HepG2 (cell line): ENCODE results near the gene KLF9. TPM values are rescaled to one million over a fixed set of nuclear protein-coding genes. Genes with fewer than 3 reads are reported as not detected.
A peak's percentile ranks its signal among the peaks of the same experiment; 100 is the strongest.

Experiments used
- CHD4 ChIP-seq: fragments of 200-600 bp; sonication (generic); IDR thresholded peaks from 2 replicates; pipeline ENCODE4 v1.7.0; 2017; ENCODE audit warnings: mild to moderate bottlenecking, low read length, borderline replicate concordance
- PRDM4 ChIP-seq: sonication (generic); formaldehyde crosslinking; IDR thresholded peaks from 2 replicates; pipeline ENCODE4 v1.9.0; 2021; ENCODE audit warnings: missing genetic modification reagents, borderline replicate concordance
- ZNF235 ChIP-seq: sonication (generic); formaldehyde crosslinking; IDR thresholded peaks from 2 replicates; pipeline ENCODE4 v1.8.1; 2023; ENCODE audit warnings: mild to moderate bottlenecking, missing genetic modification reagents, borderline replicate concordance
- ZNF253 ChIP-seq: sonication (generic); formaldehyde crosslinking; IDR thresholded peaks from 2 replicates; pipeline ENCODE4 v1.8.0; 2022; ENCODE audit warnings: mild to moderate bottlenecking, missing genetic modification reagents, borderline replicate concordance
- ZNF512 ChIP-seq: sonication (generic); formaldehyde crosslinking; IDR thresholded peaks from 2 replicates; pipeline ENCODE4 v1.4.0; 2020; ENCODE audit warnings: mild to moderate bottlenecking, missing genetic modification reagents
- ZNF570 ChIP-seq: sonication (generic); formaldehyde crosslinking; IDR thresholded peaks from 2 replicates; pipeline ENCODE4 v1.4.0; 2020; ENCODE audit warnings: mild to moderate bottlenecking, missing genetic modification reagents, borderline replicate concordance
- ZNF572 ChIP-seq: sonication (generic); formaldehyde crosslinking; IDR thresholded peaks from 2 replicates; pipeline ENCODE4 v1.5.1; 2020; ENCODE audit warnings: mild to moderate bottlenecking, missing genetic modification reagents
- ZNF678 ChIP-seq: sonication (generic); formaldehyde crosslinking; IDR thresholded peaks from 2 replicates; pipeline ENCODE4 v1.4.0; 2020; ENCODE audit warnings: mild to moderate bottlenecking, missing genetic modification reagents
- ZNF891 ChIP-seq: sonication (generic); formaldehyde crosslinking; IDR thresholded peaks from 2 replicates; pipeline ENCODE4 v1.5.0; 2020; ENCODE audit warnings: mild to moderate bottlenecking, missing genetic modification reagents
- ZSCAN25 ChIP-seq: sonication (generic); formaldehyde crosslinking; IDR thresholded peaks from 2 replicates; pipeline ENCODE4 v1.8.0; 2022; ENCODE audit warnings: mild to moderate bottlenecking, missing genetic modification reagents
- polyA plus RNA-seq, 8 experiments: library from polyadenylated mRNA; depleted of rRNA in 3 of 8; stranded (reverse) in 7 of 8; unstranded in 1 of 8; fragments of >200 nt; fragmentation: Illumina TruSeq in 4 of 8; extraction: Trizol in 4 of 8; gene quantifications; 2 replicates each; pipeline versions ENCODE4 v1.2.1 to v1.2.3, GENCODE V29; 2011 to 2016; ENCODE audit warnings: low read depth in 4 of 8, missing spikeins in 1 of 8, mixed read lengths in 1 of 8; ENCODE audit not compliant: insufficient read depth in 1 of 8
- total RNA-seq, 5 experiments: library from RNA; depleted of rRNA; stranded (reverse); fragments of >200 nt; fragmentation: Illumina TruSeq; extraction: Trizol; gene quantifications; 2 replicates each; pipeline ENCODE4 v1.2.3, GENCODE V29; 2016; ENCODE audit warnings: low read depth in 1 of 5
- TF ChIP-seq, protein P1 (sequence below): sonication (generic); formaldehyde crosslinking; IDR thresholded peaks from 2 replicates; pipeline ENCODE4 v1.4.0; 2020; ENCODE audit warnings: mild to moderate bottlenecking, missing genetic modification reagents
- TF ChIP-seq, protein P2 (sequence below): sonication (generic); formaldehyde crosslinking; IDR thresholded peaks from 2 replicates; pipeline ENCODE4 v1.4.0; 2020; ENCODE audit warnings: missing genetic modification reagents, borderline replicate concordance
- TF ChIP-seq, protein P3 (sequence below): sonication (generic); formaldehyde crosslinking; conservative IDR thresholded peaks from 2 replicates; pipeline ENCODE4 v1.8.0; 2022; ENCODE audit warnings: mild to moderate bottlenecking, moderate library complexity, missing genetic modification reagents
- TF ChIP-seq, protein P4 (sequence below): sonication (generic); formaldehyde crosslinking; IDR thresholded peaks from 2 replicates; pipeline ENCODE4 v1.5.0; 2020; ENCODE audit warnings: missing genetic modification reagents, mild to moderate bottlenecking, borderline replicate concordance

KLF9 gene
- total and polyA plus RNA-seq, 2 of the 13 experiments (the other 11 are each of a cell fraction or from before 2014, with no cell fraction given), result 5.7 to 7.2 TPM

DNA sequence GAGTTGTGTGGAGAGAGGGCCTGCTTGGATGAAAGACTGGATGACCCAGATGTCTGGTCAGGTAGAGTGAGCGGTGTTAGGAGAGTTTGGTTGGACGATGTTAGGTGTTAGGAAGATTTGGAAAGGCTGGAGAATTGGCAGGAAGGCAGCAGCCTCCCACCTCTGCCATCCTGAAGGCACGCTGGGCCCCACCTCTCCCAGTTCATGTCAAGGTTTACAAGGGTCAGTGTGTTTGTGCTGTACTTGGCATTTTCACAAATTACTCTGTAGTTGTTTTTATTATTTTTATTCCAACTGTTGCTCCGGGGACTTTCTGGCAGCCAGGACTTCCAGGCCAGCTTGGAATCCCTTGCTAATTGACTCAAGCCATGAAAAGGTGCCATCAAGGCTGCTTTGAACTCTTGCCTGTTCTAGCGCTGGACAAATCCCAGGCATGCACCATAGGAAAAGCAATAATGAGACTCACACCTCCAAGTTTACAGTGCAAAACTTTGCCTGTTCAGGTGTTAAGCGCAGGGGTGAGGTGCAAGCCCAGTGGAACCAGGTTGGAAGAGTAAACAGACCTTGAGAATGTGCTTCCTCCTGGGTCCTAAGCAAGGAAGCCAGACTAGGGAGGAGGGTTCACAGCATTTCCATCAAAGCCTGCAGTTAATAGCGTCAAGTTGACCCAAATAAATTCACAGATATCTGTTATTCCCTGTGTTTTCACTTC lies 41.7 kb upstream of the KLF9 start (continued):
- TF ChIP-seq ZNF512 (CRISPR knock-in tag), result no peak
- TF ChIP-seq ZNF891, result no peak
- no peak for TF ChIP-seq ZNF235 (CRISPR knock-in tag)
- TF ChIP-seq ZNF572 (CRISPR knock-in tag), result no peak
- no peak for TF ChIP-seq ZNF570 (CRISPR knock-in tag)
- TF ChIP-seq, protein P1, sequence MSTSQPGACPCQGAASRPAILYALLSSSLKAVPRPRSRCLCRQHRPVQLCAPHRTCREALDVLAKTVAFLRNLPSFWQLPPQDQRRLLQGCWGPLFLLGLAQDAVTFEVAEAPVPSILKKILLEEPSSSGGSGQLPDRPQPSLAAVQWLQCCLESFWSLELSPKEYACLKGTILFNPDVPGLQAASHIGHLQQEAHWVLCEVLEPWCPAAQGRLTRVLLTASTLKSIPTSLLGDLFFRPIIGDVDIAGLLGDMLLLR (CRISPR knock-in tag), result no peak
- TF ChIP-seq, protein P2, sequence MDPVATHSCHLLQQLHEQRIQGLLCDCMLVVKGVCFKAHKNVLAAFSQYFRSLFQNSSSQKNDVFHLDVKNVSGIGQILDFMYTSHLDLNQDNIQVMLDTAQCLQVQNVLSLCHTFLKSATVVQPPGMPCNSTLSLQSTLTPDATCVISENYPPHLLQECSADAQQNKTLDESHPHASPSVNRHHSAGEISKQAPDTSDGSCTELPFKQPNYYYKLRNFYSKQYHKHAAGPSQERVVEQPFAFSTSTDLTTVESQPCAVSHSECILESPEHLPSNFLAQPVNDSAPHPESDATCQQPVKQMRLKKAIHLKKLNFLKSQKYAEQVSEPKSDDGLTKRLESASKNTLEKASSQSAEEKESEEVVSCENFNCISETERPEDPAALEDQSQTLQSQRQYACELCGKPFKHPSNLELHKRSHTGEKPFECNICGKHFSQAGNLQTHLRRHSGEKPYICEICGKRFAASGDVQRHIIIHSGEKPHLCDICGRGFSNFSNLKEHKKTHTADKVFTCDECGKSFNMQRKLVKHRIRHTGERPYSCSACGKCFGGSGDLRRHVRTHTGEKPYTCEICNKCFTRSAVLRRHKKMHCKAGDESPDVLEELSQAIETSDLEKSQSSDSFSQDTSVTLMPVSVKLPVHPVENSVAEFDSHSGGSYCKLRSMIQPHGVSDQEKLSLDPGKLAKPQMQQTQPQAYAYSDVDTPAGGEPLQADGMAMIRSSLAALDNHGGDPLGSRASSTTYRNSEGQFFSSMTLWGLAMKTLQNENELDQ (CRISPR knock-in tag), result no peak
- TF ChIP-seq ZNF253 (CRISPR knock-in tag), result no peak
- TF ChIP-seq, protein P3, sequence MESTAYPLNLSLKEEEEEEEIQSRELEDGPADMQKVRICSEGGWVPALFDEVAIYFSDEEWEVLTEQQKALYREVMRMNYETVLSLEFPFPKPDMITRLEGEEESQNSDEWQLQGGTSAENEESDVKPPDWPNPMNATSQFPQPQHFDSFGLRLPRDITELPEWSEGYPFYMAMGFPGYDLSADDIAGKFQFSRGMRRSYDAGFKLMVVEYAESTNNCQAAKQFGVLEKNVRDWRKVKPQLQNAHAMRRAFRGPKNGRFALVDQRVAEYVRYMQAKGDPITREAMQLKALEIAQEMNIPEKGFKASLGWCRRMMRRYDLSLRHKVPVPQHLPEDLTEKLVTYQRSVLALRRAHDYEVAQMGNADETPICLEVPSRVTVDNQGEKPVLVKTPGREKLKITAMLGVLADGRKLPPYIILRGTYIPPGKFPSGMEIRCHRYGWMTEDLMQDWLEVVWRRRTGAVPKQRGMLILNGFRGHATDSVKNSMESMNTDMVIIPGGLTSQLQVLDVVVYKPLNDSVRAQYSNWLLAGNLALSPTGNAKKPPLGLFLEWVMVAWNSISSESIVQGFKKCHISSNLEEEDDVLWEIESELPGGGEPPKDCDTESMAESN (CRISPR knock-in tag), result no peak
- TF ChIP-seq, protein P4, sequence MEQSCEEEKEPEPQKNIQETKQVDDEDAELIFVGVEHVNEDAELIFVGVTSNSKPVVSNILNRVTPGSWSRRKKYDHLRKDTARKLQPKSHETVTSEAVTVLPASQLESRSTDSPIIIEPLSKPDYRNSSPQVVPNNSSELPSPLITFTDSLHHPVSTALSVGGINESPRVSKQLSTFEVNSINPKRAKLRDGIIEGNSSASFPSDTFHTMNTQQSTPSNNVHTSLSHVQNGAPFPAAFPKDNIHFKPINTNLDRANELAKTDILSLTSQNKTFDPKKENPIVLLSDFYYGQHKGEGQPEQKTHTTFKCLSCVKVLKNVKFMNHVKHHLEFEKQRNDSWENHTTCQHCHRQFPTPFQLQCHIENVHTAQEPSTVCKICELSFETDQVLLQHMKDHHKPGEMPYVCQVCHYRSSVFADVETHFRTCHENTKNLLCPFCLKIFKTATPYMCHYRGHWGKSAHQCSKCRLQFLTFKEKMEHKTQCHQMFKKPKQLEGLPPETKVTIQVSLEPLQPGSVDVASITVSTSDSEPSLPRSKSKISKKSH (CRISPR knock-in tag), result no peak
- TF ChIP-seq ZNF678, result no peak
- peak; percentile 94 for TF ChIP-seq ZSCAN25 (CRISPR knock-in tag)
- TF ChIP-seq CHD4, result no peak
- no peak for TF ChIP-seq PRDM4 (CRISPR knock-in tag)
